HG02623 (cell line): Measurements from ENCODE around the gene DNAJA1.
A peak's percentile ranks its signal among the peaks of the same experiment; 100 is the strongest.
"Not testable (repeated sequence)": the region's sequence is repeated elsewhere in the genome, so short reads cannot be mapped to it uniquely, and the experiment has no call there.

Experiments
- ATAC-seq: cut with Tn5 transposase; IDR thresholded peaks from one replicate; pipeline ENCODE4 v1.9.1; 2021; ENCODE audit warnings: moderate library complexity; ENCODE audit not compliant: unreplicated experiment

Gene DNAJA1

GRCh38 chr9:33080534-33080933, 55.5 kb downstream of the DNAJA1 start:
- no peak for ATAC-seq

- peak; percentile 47 for ATAC-seq
Observed at GRCh38 chr9:33081128-33081851, 56.2 kb downstream of the DNAJA1 start.

- no peak for ATAC-seq
Observed at GRCh38 chr9:33082128-33082527, 57.1 kb downstream of the DNAJA1 start.

GRCh38 chr9:33082538-33083326, 57.7 kb downstream of the DNAJA1 start:
- no peak for ATAC-seq

- ATAC-seq, result not testable (repeated sequence)
Observed at GRCh38 chr9:33085672-33086071, 60.6 kb downstream of the DNAJA1 start.
